ENCODE data around the gene ARFGEF2.
"Not testable (repeated sequence)": the region's sequence is repeated elsewhere in the genome, so short reads cannot be mapped to it uniquely, and the experiment has no call there.

The ARFGEF2 gene

GRCh38 chr20:48999890-49000870 lies 78.7 kb downstream of the ARFGEF2 start:
- no peak for DNase-seq (ENCODE audit: low read depth, low spot score)

- DNase-seq (ENCODE audit: low read depth, low spot score): no peak
Observed at GRCh38 chr20:49001741-49002140, 80.2 kb downstream of the ARFGEF2 start.

GRCh38 chr20:49006446-49006980 lies 85.0 kb downstream of the ARFGEF2 start:
- no peak for DNase-seq (ENCODE audit: low read depth, low spot score)

GRCh38 chr20:49009899-49010631 lies 88.6 kb downstream of the ARFGEF2 start:
- no peak for DNase-seq (ENCODE audit: low read depth, low spot score)

- DNase-seq (ENCODE audit: low read depth, low spot score): no peak
Observed at GRCh38 chr20:49024220-49024619, 102.7 kb downstream of the ARFGEF2 start.

GRCh38 chr20:49028177-49028576 lies 106.7 kb downstream of the ARFGEF2 start:
- DNase-seq (ENCODE audit: low read depth, low spot score): not testable (repeated sequence)

GRCh38 chr20:49028684-49029083 lies 107.2 kb downstream of the ARFGEF2 start:
- no peak for DNase-seq (ENCODE audit: low read depth, low spot score)

- no peak for DNase-seq (ENCODE audit: low read depth, low spot score)
Observed at GRCh38 chr20:49029203-49029602, 107.7 kb downstream of the ARFGEF2 start.

- no peak for DNase-seq (ENCODE audit: low read depth, low spot score)
Observed at GRCh38 chr20:49030954-49031619, 109.6 kb downstream of the ARFGEF2 start.

GRCh38 chr20:49032455-49032854 lies 110.9 kb downstream of the ARFGEF2 start:
- no peak for DNase-seq (ENCODE audit: low read depth, low spot score)

GRCh38 chr20:49034070-49034732 lies 112.7 kb downstream of the ARFGEF2 start:
- no peak for DNase-seq (ENCODE audit: low read depth, low spot score)

- DNase-seq (ENCODE audit: low read depth, low spot score): no peak
Observed at GRCh38 chr20:49037962-49038387, 116.5 kb downstream of the ARFGEF2 start.

- DNase-seq (ENCODE audit: low read depth, low spot score): no peak
Observed at GRCh38 chr20:49039854-49040253, 118.3 kb downstream of the ARFGEF2 start.

- DNase-seq (ENCODE audit: low read depth, low spot score): no peak
Observed at GRCh38 chr20:49043000-49043399, 121.5 kb downstream of the ARFGEF2 start.

- no peak for DNase-seq (ENCODE audit: low read depth, low spot score)
Observed at GRCh38 chr20:49045440-49046086, 124.1 kb downstream of the ARFGEF2 start.

- peak; percentile 68 for DNase-seq (ENCODE audit: low read depth, low spot score)
Observed at GRCh38 chr20:49046087-49046900, 124.8 kb downstream of the ARFGEF2 start, which contains the start of gene CSE1L. CSE1L (plus strand) TSS chr20:49046312; CDS start chr20:49058464, 12,152 bp downstream.

- DNase-seq (ENCODE audit: low read depth, low spot score): no peak
Observed at GRCh38 chr20:49052334-49052733, 130.8 kb downstream of the ARFGEF2 start.

- DNase-seq (ENCODE audit: low read depth, low spot score): no peak
Observed at GRCh38 chr20:49054056-49054643, 132.6 kb downstream of the ARFGEF2 start.

GRCh38 chr20:49063279-49063678 lies 141.8 kb downstream of the ARFGEF2 start:
- no peak for DNase-seq (ENCODE audit: low read depth, low spot score)

All from iPS DF 19.7 (cell line).